Gastrocnemius medialis (tissue), 4 donors: Measurements from ENCODE around the gene JAK3. TPM values are rescaled to one million over a fixed set of nuclear protein-coding genes. Genes with fewer than 3 reads are reported as not detected.
A peak's percentile ranks its signal among the peaks of the same experiment; 100 is the strongest.

Source experiments
- ATAC-seq, 2 donors: fragments of 150-250 bp; one replicate each; pipeline ENCODE4 v1.9.1; 2016
- DNase-seq, 2 donors: peaks; one replicate each; pipeline ENCODE4 v3.0.0-alpha.2; 2019
- H3K27ac ChIP-seq, 4 donors: fragments of 200-600 bp; sonication (generic); 1 replicate in 1 of 4; 2 replicates in 3 of 4; pipeline ENCODE4 v1.5.1; 2016 to 2018; ENCODE audit warnings: mild to moderate bottlenecking in 2 of 4, moderate library complexity in 1 of 4
- H3K27me3 ChIP-seq, 3 donors: fragments of 200-600 bp; sonication (generic) in 2 of 3; 1 replicate in 1 of 3; 2 replicates in 2 of 3; pipeline versions ENCODE4 v1.5.1 to v1.6.0; 2016 to 2019; ENCODE audit warnings: mild to moderate bottlenecking in 1 of 3, moderate library complexity in 1 of 3
- H3K36me3 ChIP-seq, 2 donors: fragments of 200-600 bp; sonication (generic) in 1 of 2; one replicate each; pipeline ENCODE4 v1.5.1; 2017 to 2018
- H3K4me1 ChIP-seq, 2 donors: fragments of 200-600 bp; sonication (generic) in 1 of 2; one replicate each; pipeline ENCODE4 v1.5.1; 2016 to 2017; ENCODE audit warnings: mild to moderate bottlenecking in 2 of 2
- H3K4me3 ChIP-seq, 4 donors: fragments of 200-600 bp; sonication (generic) in 3 of 4; 1 replicate in 1 of 4; 2 replicates in 3 of 4; pipeline ENCODE4 v1.5.1; 2016 to 2019; ENCODE audit warnings: mild to moderate bottlenecking in 2 of 4
- H3K9me3 ChIP-seq, 3 donors: fragments of 200-600 bp; sonication (generic) in 2 of 3; 1 replicate in 1 of 3; 2 replicates in 2 of 3; pipeline ENCODE4 v1.5.1; 2016 to 2019
- POLR2A ChIP-seq, 2 donors: fragments of 450-650 bp; IDR thresholded peaks; one replicate each; pipeline ENCODE4 v1.6.1; 2017; ENCODE audit warnings: antibody characterized with exemption in 2 of 2, mild to moderate bottlenecking in 2 of 2, moderate library complexity in 2 of 2
- in situ Hi-C, 4 donors: fragments of 200-750 bp; cut with MboI; loops; one replicate each; pipeline versions ENCODE4 v1.15.0 to v1.8.0; 2017; ENCODE audit warnings: low sequenced_read_pairs in 4 of 4
- intact Hi-C: fragments of 100-400 bp; cut with DNase I; formaldehyde crosslinking; loops from one replicate; pipeline ENCODE4 v1.15.1; 2023; ENCODE audit warnings: low total_unique reads
- total RNA-seq, 4 donors: library from RNA; depleted of rRNA; stranded (reverse); fragments of >200 nt; gene quantifications; one replicate each; pipeline versions ENCODE4 v1.1.0 to v1.2.3, GENCODE V29; 2016
- TF ChIP-seq, protein P1 (sequence below), 5 experiments: fragments of 450-650 bp in 3 of 5; fragments of 200-600 bp in 2 of 5; sonication (generic) in 2 of 5; IDR thresholded peaks in 4 of 5; conservative IDR thresholded peaks in 1 of 5; 1 replicate in 4 of 5; 2 replicates in 1 of 5; pipeline ENCODE4 v1.5.1; 2016 to 2019; ENCODE audit warnings: antibody characterized with exemption in 5 of 5, mild to moderate bottlenecking in 3 of 5, moderate library complexity in 3 of 5

Gene JAK3
- total RNA-seq, 4 donors from 2014 or later: 0.55 to 1.6 (median 1.2) TPM

DNA sequence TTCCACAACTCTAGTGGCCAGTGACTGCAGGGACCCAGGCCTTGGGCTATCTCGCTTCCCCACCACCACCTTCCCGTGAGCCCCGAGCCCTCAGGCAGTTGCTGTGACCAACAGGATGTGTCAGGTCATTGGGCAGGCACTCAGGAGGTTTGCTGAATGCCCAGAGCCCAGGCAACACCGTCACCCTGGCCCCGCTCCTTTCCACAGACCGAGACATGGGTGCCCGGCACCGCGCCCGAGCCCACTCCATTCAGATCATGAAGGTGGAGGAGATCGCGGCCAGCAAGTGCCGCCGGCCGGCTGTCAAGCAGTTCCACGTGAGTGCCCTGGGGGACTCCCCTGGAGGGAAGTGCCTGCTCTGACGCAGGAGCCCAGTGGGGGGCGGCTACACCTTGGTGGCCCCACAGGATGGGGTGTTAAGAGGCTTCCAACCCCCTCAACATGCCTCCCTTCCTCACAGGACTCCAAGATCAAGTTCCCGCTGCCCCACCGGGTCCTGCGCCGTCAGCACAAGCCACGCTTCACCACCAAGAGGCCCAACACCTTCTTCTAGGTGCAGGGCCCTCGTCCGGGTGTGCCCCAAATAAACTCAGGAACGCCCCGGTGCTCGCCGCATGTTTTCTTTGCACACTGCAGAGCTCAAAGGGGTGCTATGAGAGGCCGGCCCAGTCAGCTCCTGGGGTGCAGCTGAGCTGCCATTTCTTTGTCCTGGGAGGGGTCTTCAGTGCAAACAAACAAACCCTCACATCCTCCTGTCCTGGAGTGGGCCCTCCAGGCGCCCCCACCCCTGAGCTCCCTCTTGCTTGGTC lies 15.1 kb upstream of the JAK3 start:
- H3K4me1 ChIP-seq: peaks cover 21 to 35% of the 10 kb centered on the region in 2 donors
- H3K27ac ChIP-seq: peak overlapping the region; percentile 21 to 96 (median 76)
- no peaks in the 10 kb centered on the region for H3K27me3 ChIP-seq
- no peak overlapping the region for H3K4me3 ChIP-seq
- TF ChIP-seq, protein P1, sequence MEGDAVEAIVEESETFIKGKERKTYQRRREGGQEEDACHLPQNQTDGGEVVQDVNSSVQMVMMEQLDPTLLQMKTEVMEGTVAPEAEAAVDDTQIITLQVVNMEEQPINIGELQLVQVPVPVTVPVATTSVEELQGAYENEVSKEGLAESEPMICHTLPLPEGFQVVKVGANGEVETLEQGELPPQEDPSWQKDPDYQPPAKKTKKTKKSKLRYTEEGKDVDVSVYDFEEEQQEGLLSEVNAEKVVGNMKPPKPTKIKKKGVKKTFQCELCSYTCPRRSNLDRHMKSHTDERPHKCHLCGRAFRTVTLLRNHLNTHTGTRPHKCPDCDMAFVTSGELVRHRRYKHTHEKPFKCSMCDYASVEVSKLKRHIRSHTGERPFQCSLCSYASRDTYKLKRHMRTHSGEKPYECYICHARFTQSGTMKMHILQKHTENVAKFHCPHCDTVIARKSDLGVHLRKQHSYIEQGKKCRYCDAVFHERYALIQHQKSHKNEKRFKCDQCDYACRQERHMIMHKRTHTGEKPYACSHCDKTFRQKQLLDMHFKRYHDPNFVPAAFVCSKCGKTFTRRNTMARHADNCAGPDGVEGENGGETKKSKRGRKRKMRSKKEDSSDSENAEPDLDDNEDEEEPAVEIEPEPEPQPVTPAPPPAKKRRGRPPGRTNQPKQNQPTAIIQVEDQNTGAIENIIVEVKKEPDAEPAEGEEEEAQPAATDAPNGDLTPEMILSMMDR (IDR thresholded peaks at IDR 0.05 in 4 of 5, conservative IDR thresholded peaks at IDR 0.05 in 1 of 5): no peak
- TF ChIP-seq POLR2A (IDR thresholded peaks at IDR 0.05): no peak
- in situ Hi-C loops: loop anchor here in 3 of 4 donors (5.0 to 25.0 kb wide), 3 partner anchors 69 to 132 kb away; partner anchors contain the start of gene CCDC124 (in 1 of the 3)
- peaks cover 0 to 40% of the 10 kb centered on the region in 2 donors for H3K36me3 ChIP-seq
- no peaks in the 10 kb centered on the region for H3K9me3 ChIP-seq
- intact Hi-C loops: no loop called here
- DNase-seq (no peak), ATAC-seq (no peak)

DNA sequence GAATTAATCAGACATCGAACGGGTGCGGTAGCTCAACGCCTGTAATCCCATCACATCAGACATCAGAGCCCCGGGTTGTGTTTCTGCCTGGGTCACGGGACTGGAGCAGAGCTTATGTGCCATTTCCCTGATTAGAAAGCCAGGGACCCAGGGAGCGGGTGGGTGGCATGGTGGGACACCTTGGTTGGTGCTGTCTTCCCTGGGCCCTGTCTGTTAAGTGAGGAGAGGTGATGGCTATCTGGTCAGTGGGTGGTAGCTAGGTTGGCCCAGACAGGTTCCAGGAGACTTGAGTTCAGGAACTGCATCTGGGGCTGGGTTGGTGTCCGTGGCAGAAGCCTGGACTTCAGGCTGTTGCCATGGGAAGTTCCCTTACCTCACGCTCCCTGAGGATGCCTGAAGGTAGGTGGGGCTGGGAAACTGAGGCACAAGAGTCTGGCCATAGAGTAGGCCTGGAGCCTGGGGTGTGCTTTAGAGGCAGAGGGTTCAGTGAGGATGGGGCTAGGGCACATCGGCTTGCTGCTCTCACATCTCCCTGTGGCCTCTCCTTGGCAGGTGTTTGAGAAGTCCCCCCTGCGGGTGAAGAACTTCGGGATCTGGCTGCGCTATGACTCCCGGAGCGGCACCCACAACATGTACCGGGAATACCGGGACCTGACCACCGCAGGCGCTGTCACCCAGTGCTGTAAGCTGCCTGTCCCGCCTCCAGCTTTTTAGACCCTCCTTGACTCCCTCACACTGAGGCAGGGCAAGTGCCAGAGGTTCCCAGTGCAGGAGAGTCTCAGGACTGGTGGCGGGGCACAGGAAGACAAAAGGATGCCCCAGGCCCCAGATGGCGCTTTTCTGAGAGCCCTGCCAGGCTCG lies 14.0 kb upstream of the JAK3 start:
- Histone ChIP-seq H3K36me3 (peaks cover 0 to 40% of the 10 kb centered on the region in 2 donors), H3K27ac (peak overlapping the region; percentile 87 to 96 (median 94)), H3K27me3 (no peaks in the 10 kb centered on the region), H3K4me1 (peaks cover 21 to 35% of the 10 kb centered on the region in 2 donors), H3K4me3 (peak overlapping the region; percentile 91 to 100 (median 94)), H3K9me3 (no peaks in the 10 kb centered on the region)
- in situ Hi-C loops: loop anchor here in 3 of 4 donors (5.0 to 25.0 kb wide), 3 partner anchors 71 to 133 kb away; partner anchors contain the start of gene CCDC124 (in 1 of the 3)
- ATAC-seq (no peak), DNase-seq (no peak)
- TF ChIP-seq POLR2A (IDR thresholded peaks at IDR 0.05): peak in 1 of 2 donors; percentile 3
- TF ChIP-seq, protein P1 (IDR thresholded peaks at IDR 0.05 in 4 of 5, conservative IDR thresholded peaks at IDR 0.05 in 1 of 5): no peak
- intact Hi-C loops: no loop called here

DNA sequence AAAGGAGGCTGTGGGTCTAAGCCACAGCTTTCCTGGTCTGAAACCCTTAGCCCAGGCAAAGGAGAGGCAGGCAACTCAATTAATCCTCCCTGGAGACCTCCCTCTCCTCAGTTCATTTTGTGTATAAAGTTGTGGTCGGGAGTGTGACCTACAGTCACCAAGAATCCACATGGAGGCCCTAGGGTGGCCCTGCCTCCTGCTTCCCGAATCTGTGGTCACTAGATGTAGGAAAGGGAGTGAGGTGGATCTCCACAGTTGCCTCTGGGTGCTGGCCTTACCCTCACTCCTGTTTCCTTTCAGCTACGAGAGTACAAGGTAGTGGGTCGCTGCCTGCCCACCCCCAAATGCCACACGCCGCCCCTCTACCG lies 13.2 kb upstream of the JAK3 start:
- TF ChIP-seq, protein P1 (IDR thresholded peaks at IDR 0.05 in 4 of 5, conservative IDR thresholded peaks at IDR 0.05 in 1 of 5): no peak
- peak in 1 of 2 donors; percentile 2 for TF ChIP-seq POLR2A (IDR thresholded peaks at IDR 0.05)

DNA sequence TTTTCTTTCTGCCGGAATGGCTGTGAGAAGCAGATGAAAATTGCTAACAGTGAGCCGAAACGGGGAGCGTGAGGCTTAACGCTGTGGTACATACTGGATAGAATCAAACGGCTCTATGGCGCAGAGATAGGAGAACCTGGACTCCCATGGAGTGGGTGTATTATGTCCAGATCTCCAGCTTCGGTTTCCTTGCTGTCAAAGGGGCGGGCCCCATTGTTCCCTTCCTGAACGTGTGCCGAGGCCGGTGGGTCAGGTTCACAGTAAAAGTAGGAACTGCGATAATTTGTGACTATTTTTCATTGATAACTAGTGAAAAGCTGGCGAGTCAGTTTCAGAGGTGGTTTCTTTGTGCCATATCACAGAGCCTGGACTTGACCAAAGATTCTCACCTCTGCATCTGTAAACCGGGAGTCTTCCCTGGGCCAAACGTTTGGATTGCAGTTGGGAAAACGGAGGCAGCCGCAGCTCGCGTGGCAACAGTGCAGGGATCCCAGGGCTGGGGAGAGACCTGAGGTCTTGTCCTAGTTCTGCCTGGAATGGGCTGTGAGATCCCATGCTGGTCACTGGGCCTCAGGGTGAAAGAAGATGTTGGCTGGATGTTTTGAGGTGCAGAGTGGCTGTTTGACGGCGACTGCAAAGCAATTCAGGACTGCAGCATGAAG lies 12.7 kb upstream of the JAK3 start:
- H3K36me3 ChIP-seq: peaks cover 0 to 39% of the 10 kb centered on the region in 2 donors
- peak overlapping the region; percentile 87 to 96 (median 94) for H3K27ac ChIP-seq
- no peaks in the 10 kb centered on the region for H3K9me3 ChIP-seq
- H3K4me3 ChIP-seq: peak overlapping the region; percentile 91 to 100 (median 94)
- no peak for ATAC-seq
- H3K4me1 ChIP-seq: peaks cover 21 to 35% of the 10 kb centered on the region in 2 donors
- intact Hi-C loops (no loop called here), in situ Hi-C loops (loop anchor here in 3 of 4 donors (5.0 to 25.0 kb wide), 3 partner anchors 72 to 134 kb away; partner anchors contain the start of gene CCDC124 (in 1 of the 3))
- no peak for DNase-seq
- no peaks in the 10 kb centered on the region for H3K27me3 ChIP-seq
- TF ChIP-seq, protein P1 (IDR thresholded peaks at IDR 0.05 in 4 of 5, conservative IDR thresholded peaks at IDR 0.05 in 1 of 5): no peak
- no peak for TF ChIP-seq POLR2A (IDR thresholded peaks at IDR 0.05)

More for the DNA sequence above, 13.2 kb upstream of the JAK3 start:
- Histone ChIP-seq H3K27ac (peak overlapping the region; percentile 87 to 96 (median 94)), H3K4me1 (peaks cover 21 to 35% of the 10 kb centered on the region in 2 donors), H3K4me3 (peak overlapping the region; percentile 91 to 100 (median 94)), H3K9me3 (no peaks in the 10 kb centered on the region), H3K36me3 (peaks cover 0 to 40% of the 10 kb centered on the region in 2 donors), H3K27me3 (no peaks in the 10 kb centered on the region)
- no peak for ATAC-seq
- in situ Hi-C loops (loop anchor here in 3 of 4 donors (5.0 to 25.0 kb wide), 3 partner anchors 71 to 134 kb away; partner anchors contain the start of gene CCDC124 (in 1 of the 3)), intact Hi-C loops (no loop called here)
- no peak for DNase-seq
